ENCODE results near the gene SIK3.

The SIK3 gene

GRCh38 chr11:116825854-116826750 lies 272.1 kb downstream of the SIK3 start:
- ChIA-PET CTCF (interaction anchor here (2.1 kb wide), 1 partner anchor 10 kb away, joined by 9 read pairs; no protein-coding TSS in a partner anchor), POLR2A (no interaction called here)
- DNase-seq (ENCODE audit: low read depth, low spot score): no peak
- TF ChIP-seq CTCF (IDR thresholded peaks at IDR 0.05; ENCODE audit: insufficient read depth, low read length, missing control alignments): no peak
- no peak overlapping the region for H3K4me3 ChIP-seq (ENCODE audit: low read depth, low read length)

DNA sequence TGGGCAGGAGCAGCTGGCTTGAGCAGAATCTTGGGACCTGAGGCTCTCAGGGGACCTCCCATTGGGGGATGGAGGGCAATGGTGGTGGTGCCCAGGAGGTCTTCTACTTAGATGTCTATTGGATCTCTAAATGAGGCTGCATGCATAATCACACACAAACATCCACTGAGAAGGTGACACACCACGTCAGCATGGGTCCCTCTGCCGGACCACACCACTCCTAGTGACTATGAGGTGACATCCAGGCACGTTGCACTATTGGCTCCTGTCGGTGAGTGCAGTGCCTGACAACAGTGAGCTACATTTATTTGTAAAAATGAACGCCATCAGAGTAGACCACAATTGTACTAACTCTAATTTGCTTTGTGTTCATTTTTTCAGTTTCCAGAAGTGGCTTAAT lies 272.8 kb downstream of the SIK3 start:
- no peak for TF ChIP-seq CTCF (IDR thresholded peaks at IDR 0.05; ENCODE audit: insufficient read depth, low read length, missing control alignments)
- DNase-seq (ENCODE audit: low read depth, low spot score): no peak
- no peak overlapping the region for H3K4me3 ChIP-seq (ENCODE audit: low read depth, low read length)
- CTCF ChIA-PET: interaction anchor here (2.1 kb wide), 1 partner anchor 10 kb away, joined by 9 read pairs; no protein-coding TSS in a partner anchor
- POLR2A ChIA-PET: no interaction called here

- CTCF ChIA-PET: interaction anchor here (0.9 to 3.3 kb wide), 5 partner anchors 9 to 283 kb away, joined by 3 to 24 read pairs (median 3); partner anchors contain the start of genes APOA1 and APOA5
- TF ChIP-seq CTCF (IDR thresholded peaks at IDR 0.05; ENCODE audit: insufficient read depth, low read length, missing control alignments): no peak
- POLR2A ChIA-PET: no interaction called here
Observed at GRCh38 chr11:116823031-116823843, 275.0 kb downstream of the SIK3 start, which contains the start of gene APOA4. Gene APOA4, minus strand, starts transcription at chr11:116823304. Its CDS starts 113 bp downstream, at chr11:116823191.

DNA sequence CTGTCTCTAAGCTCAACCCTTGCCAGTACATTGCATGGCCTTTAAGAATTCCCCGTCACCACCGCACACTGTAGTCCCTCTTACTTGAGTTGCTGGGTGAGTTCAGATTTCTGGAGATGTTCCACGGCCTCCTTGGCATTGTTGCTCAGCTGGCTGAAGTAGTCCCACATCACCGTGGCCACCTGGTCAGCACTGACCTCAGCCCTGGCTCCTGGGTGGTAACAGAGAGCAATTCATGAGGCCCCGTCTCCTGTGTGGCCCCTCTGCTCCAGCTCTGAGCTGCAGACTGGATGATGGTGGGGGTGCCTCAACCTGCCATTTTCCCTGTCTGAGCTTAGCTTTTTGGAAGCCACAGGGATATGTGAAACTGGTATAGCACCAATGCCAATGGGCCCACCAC lies 275.7 kb downstream of the SIK3 start:
- DNase-seq (ENCODE audit: low read depth, low spot score): no peak
- no peak for TF ChIP-seq CTCF (IDR thresholded peaks at IDR 0.05; ENCODE audit: insufficient read depth, low read length, missing control alignments)
- ChIA-PET POLR2A (no interaction called here), CTCF (interaction anchor here (0.9 to 3.3 kb wide), 4 partner anchors 9 to 284 kb away, joined by 3 to 24 read pairs (median 6); partner anchors contain the start of genes APOA1 and APOA5)
- H3K4me3 ChIP-seq (ENCODE audit: low read depth, low read length): no peak overlapping the region

More at GRCh38 chr11:116823031-116823843, 275.0 kb downstream of the SIK3 start, which contains the start of gene APOA4:
- no peak for DNase-seq (ENCODE audit: low read depth, low spot score)
- H3K4me3 ChIP-seq (ENCODE audit: low read depth, low read length): no peak within 1 kb of the TSS

DNA sequence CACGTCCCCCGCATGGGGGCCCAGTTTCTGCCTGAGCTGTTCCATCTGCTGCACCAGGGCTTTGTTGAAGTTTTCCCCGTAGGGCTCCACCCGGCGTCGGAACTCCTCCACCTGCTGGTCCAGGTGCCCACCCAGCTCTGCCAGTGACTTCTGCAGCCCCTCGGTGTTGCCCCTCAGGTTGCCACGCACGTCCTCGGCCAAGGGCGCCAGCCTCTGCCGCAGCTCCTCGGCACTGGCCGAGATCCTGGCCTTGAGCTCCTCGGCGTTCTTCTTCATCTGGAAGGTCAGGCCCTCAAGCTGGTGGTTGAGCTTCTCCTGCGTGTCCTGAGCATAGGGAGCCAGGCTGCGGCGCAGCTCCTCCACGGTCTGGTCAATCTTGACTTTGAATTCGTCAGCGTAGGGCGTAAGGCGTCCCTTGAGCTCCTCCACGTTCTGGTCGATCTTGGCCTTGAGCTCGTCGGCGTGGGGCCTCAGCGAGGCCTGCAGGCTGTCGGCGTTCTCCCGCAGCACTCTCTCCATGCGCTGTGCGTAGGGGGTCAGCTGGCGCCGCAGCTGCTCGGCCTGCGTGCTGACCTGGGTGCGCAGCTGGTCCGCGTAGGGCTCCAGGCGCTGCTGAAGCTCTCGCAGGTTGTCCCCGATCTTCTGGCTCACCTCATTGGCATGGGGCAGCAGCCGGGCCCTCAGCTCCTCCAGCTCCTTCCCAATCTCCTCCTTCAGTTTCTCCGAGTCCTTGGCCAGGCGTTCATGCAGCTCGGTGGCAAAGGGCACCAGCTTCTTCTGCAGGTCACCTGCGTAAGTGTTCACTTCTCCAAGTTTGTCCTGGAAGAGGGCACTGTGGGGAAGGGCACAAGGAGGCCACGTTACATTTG lies 276.9 kb downstream of the SIK3 start:
- ChIA-PET CTCF (interaction anchor here (0.9 to 3.3 kb wide), 5 partner anchors 14 to 285 kb away, joined by 3 to 24 read pairs (median 5); partner anchors contain the start of genes APOA1 and APOA5), POLR2A (interaction anchor here (0.5 kb wide), 1 partner anchor 17 kb away, joined by 3 read pairs; no protein-coding TSS in a partner anchor)
- DNase-seq (ENCODE audit: low read depth, low spot score): no peak
- no peak overlapping the region for H3K4me3 ChIP-seq (ENCODE audit: low read depth, low read length)
- TF ChIP-seq CTCF (IDR thresholded peaks at IDR 0.05; ENCODE audit: insufficient read depth, low read length, missing control alignments): no peak

Measured in AG04449 (cell line).